ENCODE data around the gene CLEC3A. TPM values are rescaled to one million over a fixed set of nuclear protein-coding genes. Genes with fewer than 3 reads are reported as not detected.

CLEC3A gene
- total RNA-seq (2022; extraction: Qiagen RNA extraction; ENCODE audit: low read depth), result not detected in 5 replicates

DNA sequence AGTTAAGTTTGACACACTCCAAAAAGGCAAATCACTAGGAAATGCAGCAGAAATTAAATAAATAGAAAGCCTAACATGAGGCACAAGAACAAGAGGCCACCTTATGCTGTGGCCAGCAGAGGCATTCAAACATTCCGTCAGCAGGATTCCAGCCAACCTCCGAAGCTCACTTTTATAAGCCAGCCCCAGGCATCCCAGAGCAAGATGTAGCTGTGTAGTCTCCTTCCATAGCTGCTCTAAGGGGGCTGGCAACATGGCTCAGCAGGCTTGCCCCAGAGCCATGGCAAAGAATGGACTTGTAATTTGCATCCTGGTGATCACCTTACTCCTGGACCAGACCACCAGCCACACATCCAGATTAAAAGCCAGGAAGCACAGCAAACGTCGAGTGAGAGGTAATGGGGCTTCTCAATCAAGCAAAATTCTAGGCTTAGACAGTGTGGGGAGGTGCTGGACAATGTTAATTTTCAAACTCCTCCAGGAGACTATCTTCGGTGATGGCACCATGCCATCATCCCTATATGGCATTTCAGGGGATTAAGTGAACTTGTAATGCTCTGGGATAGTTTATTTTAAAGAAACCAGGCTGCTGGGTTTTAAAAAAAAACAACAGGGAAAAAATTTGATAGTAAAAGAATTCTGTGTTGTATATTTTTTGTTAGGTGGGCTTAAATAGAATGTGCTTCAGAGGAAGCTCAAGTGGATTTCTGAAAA, at the start of gene CLEC3A:
CLEC3A (plus strand) TSS at position 202 of the 714 bp plus-strand sequence; CDS start at position 281, 79 bp downstream.

Other genes starting within 250 kb of the CLEC3A start
- 0.01 to 0.05 TPM in 2 of 5 replicates, not detected in the others for gene VAT1L, start 234.0 kb upstream of the CLEC3A start, total RNA-seq (2022; extraction: Qiagen RNA extraction; ENCODE audit: low read depth)
- gene WWOX, start 77.1 kb downstream of the CLEC3A start, total RNA-seq (2022; extraction: Qiagen RNA extraction; ENCODE audit: low read depth), result 12.2 to 17.5 TPM (median 12.9 TPM) in 5 replicates